GM19328 (cell line): ENCODE measurements around the gene SLC27A1.
"Not testable (repeated sequence)": the region's sequence is repeated elsewhere in the genome, so short reads cannot be mapped to it uniquely, and the experiment has no call there.

Experiments used
- ATAC-seq: cut with Tn5 transposase; IDR thresholded peaks from one replicate; pipeline ENCODE4 v1.9.1; 2021; ENCODE audit warnings: mild to moderate bottlenecking, moderate library complexity; ENCODE audit not compliant: unreplicated experiment

Gene SLC27A1

DNA sequence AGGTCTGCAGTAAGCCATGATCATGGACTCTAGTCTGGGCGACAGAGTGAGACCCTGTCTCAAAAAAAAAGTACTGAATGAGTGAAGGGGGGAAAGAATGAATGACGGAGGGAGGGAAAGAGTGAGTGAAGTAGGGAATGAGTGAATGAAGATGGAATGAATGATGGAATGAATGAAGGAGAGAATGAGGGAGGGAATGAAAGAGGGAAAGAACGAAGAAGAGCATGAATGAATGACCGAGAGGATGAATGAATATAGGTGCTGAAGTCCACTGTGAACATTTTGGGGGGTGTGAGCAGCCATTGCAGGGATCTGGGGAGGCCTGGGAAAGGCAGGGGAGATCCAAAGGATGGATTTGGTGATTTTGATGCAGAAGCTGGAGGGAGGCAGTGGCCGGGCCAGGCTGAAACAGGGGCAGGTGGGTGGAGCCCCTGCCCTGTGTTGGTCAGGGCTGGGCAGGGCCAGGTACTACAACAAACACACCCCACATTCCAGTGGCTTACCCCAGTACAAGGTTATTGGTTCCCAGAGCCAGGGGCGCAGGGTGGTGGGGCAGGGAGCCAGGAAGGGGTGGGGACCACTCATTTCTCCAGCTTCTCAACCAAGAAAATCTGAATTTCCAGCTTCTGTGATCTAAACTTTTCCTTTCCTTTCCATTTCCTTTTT lies 14.3 kb downstream of the SLC27A1 start:
- no peak for ATAC-seq

- ATAC-seq: no peak
Measured at GRCh38 chr19:17486545-17487240, 16.4 kb downstream of the SLC27A1 start.

- ATAC-seq: no peak
Measured at GRCh38 chr19:17487284-17488121, 17.2 kb downstream of the SLC27A1 start.

DNA sequence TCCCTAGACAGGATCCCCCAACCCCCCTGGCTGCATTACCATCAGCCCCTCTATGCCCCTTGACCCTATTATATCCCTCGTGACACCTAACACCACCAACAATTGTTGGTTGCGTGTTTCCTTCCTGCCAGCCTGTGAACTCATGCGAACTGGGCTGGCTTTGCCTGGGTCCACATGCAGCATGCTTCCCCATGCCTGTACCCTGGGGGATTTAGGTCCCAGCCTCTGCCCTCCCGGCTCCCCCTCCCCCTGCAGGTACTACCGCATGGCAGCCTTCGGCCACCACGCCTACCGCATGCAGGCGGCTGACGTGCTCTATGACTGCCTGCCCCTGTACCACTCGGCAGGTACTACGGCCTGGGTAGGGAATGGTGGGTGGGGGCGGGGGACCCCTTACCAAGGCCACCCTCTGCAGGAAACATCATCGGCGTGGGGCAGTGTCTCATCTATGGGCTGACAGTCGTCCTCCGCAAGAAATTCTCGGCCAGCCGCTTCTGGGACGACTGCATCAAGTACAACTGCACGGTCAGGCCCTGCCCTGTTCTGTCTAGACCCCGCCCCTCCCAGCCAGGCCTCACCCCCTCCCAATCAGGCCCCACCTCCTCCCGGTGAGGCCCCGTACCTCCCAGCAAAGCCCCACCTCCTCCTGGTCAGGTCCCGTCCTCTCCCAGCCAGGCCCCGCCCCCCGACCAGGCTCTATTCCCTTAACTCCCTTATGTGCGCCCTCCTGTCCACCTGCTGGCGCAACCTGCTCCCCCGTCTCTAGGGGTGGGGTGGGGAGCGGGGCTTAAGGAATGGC lies 18.5 kb downstream of the SLC27A1 start:
- no peak for ATAC-seq

- no peak for ATAC-seq
Measured at GRCh38 chr19:17489392-17490030, 19.2 kb downstream of the SLC27A1 start.

DNA sequence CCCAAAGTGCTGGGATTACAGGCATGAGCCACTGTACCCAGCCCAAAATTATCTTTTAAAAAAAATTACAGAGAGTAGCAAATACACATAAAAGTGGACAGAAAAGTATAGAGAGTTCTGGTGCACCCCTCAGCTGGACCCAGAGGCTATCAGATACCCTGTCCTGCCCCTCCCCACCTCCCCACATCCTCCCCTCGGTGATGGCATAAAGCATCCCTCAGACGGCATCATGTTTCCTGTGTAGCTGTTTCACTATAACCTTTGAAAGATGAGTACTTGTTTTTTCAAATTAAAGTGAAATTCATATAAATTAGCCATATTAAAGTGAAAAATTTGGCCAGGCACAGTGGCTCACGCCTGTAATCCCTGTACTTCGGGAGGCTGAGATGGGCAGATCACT lies 20.1 kb downstream of the SLC27A1 start:
- no peak for ATAC-seq

GRCh38 chr19:17491287-17491686 lies 21.0 kb downstream of the SLC27A1 start:
- ATAC-seq: no peak

GRCh38 chr19:17495639-17496296 lies 25.4 kb downstream of the SLC27A1 start:
- no peak for ATAC-seq

DNA sequence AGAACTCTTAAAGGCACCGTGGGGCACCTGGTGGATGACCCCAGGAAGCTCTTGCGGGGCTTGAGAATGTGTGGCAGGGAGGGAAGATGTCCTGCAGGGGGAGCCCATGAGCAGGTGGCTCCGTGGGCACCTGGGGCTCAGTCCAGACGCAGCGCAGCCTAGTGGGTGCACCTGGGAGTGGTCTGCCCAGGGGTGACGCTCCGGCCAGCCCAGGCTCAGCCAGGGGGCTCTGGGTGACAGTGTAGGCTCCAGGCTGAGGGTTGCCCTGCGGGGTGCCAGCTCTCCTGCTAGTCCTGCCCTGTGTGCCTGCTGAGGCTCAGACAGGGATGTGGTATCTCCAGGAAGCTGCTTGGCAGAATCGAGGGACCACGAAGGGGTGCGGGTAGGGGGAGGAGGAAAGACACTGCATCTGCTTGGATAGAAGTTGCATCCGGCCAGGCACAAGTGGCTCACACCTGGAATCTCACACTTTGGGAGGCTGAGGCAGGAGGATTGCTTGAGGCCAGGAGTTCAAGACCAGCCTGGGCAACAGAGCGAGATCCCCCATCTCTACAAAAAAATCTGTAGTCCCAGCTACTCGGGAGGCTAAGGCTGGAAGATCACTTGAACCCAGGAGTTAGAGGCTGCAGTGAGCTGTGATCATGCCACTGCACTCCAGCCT lies 26.1 kb downstream of the SLC27A1 start:
- ATAC-seq: no peak

DNA sequence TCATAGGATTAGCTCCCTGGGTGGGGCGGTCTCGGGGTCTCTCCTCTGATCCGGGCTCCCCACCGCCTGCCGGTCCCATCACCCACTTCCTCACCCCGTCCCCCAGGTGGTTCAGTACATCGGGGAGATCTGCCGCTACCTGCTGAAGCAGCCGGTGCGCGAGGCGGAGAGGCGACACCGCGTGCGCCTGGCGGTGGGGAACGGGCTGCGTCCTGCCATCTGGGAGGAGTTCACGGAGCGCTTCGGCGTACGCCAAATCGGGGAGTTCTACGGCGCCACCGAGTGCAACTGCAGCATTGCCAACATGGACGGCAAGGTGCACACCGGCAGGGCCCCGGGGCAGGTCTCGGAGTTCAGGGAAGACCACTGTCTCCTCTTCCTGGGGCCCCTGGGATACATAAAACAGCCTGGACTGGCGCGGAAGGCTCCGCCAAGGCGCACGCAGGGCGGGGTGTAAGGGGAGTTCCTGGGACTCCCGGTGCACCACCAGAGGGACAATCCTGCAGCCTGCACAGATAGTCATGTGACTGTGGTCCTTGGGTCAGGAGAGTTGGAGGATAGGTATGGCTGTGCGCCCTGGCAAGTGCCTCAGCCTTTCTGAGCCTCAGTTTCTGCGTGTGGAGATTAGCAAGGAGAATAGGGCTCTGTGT lies 26.9 kb downstream of the SLC27A1 start:
- no peak for ATAC-seq

DNA sequence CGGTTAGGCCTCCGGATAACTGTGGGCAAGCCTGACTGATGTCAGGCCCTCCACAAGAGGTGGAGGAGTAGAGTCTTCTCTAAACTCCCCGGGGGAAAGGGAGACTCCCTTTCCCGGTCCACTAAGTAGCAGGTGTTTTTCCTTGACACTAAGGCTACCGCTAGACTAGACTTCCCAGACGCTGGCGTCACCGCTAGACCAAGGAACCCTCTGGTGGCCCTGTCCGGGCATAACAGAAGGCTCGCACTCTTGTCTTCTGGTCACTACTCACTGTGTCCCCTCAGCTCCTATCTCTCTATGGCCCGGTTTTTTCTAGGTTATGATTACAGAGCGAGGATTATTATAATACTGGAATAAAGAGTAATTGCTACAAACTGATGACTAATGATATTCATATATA lies 28.7 kb downstream of the SLC27A1 start:
- ATAC-seq: not testable (repeated sequence)

- no peak for ATAC-seq
Measured at GRCh38 chr19:17499648-17500446, 29.5 kb downstream of the SLC27A1 start.

GRCh38 chr19:17500447-17501198 lies 30.3 kb downstream of the SLC27A1 start:
- ATAC-seq: no peak

DNA sequence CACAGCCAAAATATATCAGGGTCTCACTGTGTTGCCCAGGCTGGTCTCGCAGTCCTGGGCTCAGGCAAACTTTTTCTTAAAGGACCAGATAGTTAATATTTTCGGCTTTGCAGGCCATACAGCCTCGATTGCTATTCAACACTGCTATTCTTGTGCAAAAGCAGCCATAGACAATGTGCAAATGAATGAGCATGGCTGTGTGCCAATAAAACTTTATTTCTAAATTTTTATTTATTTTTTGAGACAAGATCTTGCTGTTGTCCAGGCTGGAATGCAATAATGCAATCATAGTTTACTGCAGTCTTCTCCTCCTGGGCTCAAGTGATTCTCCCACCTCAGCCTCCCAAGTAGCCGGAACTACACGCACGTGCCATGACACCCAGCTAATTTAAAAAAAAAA lies 32.9 kb downstream of the SLC27A1 start:
- ATAC-seq: no peak

- no peak for ATAC-seq
Measured at GRCh38 chr19:17504030-17504429, 33.7 kb downstream of the SLC27A1 start.

GRCh38 chr19:17504456-17504855 lies 34.1 kb downstream of the SLC27A1 start:
- ATAC-seq: no peak

DNA sequence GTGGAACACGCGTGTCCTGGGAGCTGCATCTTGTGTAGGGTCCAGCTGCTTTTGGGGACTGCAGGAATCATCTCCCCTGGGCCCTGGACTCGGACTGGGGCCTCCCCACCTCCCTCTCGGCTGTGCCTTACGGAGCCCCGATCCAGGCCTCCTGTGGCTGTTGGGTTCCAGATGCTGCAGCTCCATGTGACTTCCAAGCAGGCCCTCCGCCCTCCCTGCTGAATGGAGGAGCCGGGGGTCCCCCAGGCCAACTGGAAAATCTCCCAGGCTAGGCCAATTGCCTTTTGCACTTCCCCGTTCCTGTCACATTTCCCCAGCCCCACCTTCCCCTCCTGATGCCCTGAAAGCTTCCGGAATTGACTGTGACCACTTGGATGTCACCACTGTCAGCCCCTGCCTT lies 34.9 kb downstream of the SLC27A1 start:
- ATAC-seq: no peak
